ENCODE results near the gene PDE9A. TPM values are rescaled to one million over a fixed set of nuclear protein-coding genes. Genes with fewer than 3 reads are reported as not detected.

The PDE9A gene
- total and polyA plus RNA-seq, 2 donors (not counting 3 experiments of a cell fraction or from before 2014, with no cell fraction given) = 0.28 to 2.2 TPM

DNA sequence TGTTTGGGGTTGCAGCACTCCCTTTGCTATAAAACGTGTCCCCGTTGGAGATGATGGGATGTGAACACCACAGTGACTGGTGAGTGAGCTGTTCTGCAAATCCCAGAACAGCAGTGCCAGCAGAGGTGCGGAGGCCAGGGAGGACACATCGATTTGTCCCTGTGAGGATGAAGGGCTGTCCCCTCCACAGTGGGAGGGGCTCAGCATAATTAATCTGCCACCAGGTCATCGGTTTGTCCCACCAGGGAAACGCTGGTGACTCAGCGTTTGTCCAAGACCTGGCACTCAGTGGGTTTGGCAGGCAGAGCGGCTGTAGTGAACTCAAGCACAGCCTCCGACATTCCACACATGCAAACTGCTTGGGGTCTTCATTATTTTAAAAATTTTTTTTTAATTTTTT lies 22.8 kb upstream of the PDE9A start:
- no peaks in the 10 kb centered on the region for H3K9me3 ChIP-seq (replicated peaks; ENCODE audit: control insufficient read depth, insufficient read depth, low read length)
- H3K9ac ChIP-seq (replicated peaks; ENCODE audit: extremely low read depth, insufficient read depth, low read length) = no peak overlapping the region
- no TSS peak for BruUV-seq (replicated peaks)
- H2AFZ ChIP-seq (ENCODE audit: low read depth, low read length) = no peak overlapping the region
- intact Hi-C loops (cut with micrococcal nuclease) = no loop called here
- H3K4me1 ChIP-seq (ENCODE audit: control insufficient read depth, extremely low read depth, insufficient read depth, low read length) = no peaks in the 10 kb centered on the region
- H3K4me3 ChIP-seq (replicated peaks in 1 of 3; ENCODE audit: insufficient read depth in 1 of 3, low read depth in 1 of 3, low read length in 3 of 3) = no peak overlapping the region
- DNase-seq (ENCODE audit: low read depth, low spot score) (no peak), FAIRE-seq (no peak)
- TF ChIP-seq, protein P1, sequence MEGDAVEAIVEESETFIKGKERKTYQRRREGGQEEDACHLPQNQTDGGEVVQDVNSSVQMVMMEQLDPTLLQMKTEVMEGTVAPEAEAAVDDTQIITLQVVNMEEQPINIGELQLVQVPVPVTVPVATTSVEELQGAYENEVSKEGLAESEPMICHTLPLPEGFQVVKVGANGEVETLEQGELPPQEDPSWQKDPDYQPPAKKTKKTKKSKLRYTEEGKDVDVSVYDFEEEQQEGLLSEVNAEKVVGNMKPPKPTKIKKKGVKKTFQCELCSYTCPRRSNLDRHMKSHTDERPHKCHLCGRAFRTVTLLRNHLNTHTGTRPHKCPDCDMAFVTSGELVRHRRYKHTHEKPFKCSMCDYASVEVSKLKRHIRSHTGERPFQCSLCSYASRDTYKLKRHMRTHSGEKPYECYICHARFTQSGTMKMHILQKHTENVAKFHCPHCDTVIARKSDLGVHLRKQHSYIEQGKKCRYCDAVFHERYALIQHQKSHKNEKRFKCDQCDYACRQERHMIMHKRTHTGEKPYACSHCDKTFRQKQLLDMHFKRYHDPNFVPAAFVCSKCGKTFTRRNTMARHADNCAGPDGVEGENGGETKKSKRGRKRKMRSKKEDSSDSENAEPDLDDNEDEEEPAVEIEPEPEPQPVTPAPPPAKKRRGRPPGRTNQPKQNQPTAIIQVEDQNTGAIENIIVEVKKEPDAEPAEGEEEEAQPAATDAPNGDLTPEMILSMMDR (IDR thresholded peaks at IDR 0.05; ENCODE audit: extremely low read depth in 1 of 2, insufficient read depth in 1 of 2, low read depth in 1 of 2, low read length in 2 of 2) = no peak
- TF ChIP-seq JUN (IDR thresholded peaks at IDR 0.05; ENCODE audit: borderline replicate concordance, insufficient read depth, insufficient read length, low read depth) = no peak
- no peak for TF ChIP-seq MYC (IDR thresholded peaks at IDR 0.05; ENCODE audit: low read depth, low read length)
- TF ChIP-seq POLR2AphosphoS5 (IDR thresholded peaks at IDR 0.05; ENCODE audit: insufficient read depth, low read depth, low read length) = no peak
- TF ChIP-seq EZH2 (IDR thresholded peaks at IDR 0.05; ENCODE audit: borderline replicate concordance, low read depth, low read length, severe bottlenecking) = no peak
- no peak for TF ChIP-seq POLR2A (IDR thresholded peaks at IDR 0.05; ENCODE audit: low read depth, low read length)
- TF ChIP-seq, protein P2, sequence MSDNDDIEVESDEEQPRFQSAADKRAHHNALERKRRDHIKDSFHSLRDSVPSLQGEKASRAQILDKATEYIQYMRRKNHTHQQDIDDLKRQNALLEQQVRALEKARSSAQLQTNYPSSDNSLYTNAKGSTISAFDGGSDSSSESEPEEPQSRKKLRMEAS (IDR thresholded peaks at IDR 0.05; ENCODE audit: insufficient read depth, insufficient read length) = no peak
- TF ChIP-seq FOS (IDR thresholded peaks at IDR 0.05; ENCODE audit: borderline replicate concordance, insufficient read depth, low read length) = no peak
- no peak for TF ChIP-seq GATA2 (IDR thresholded peaks at IDR 0.05; ENCODE audit: insufficient read depth, insufficient read length, low read depth, low read length)
- CTCF ChIA-PET = no interaction called here
- no peaks in the 10 kb centered on the region for H3K9me1 ChIP-seq (replicated peaks; ENCODE audit: control insufficient read depth, extremely low read depth, insufficient read depth, low read length)
- no peak overlapping the region for H3K27ac ChIP-seq (ENCODE audit: insufficient read depth, low read depth, low read length)
- no peak overlapping the region for H3K4me2 ChIP-seq (ENCODE audit: insufficient read depth, low read length)
- POLR2A ChIA-PET = no interaction called here
- no peaks in the 10 kb centered on the region for H3K27me3 ChIP-seq (ENCODE audit: control insufficient read depth in 2 of 2, insufficient read depth in 2 of 2, low read length in 2 of 2)
- dilution Hi-C loops (cut with MboI; ENCODE audit: extremely low pct_ligation_motif_present, low sequenced_read_pairs) = no loop called here
- no peaks in the 10 kb centered on the region for H4K20me1 ChIP-seq (replicated peaks; ENCODE audit: control insufficient read depth, extremely low read depth, insufficient read depth, low read length)
- no peaks in the 10 kb centered on the region for H3K79me2 ChIP-seq (ENCODE audit: control insufficient read depth, insufficient read depth, low read length)
- H3K36me3 ChIP-seq (ENCODE audit: control insufficient read depth in 2 of 2, extremely low read depth in 1 of 2, insufficient read depth in 2 of 2, low read length in 2 of 2) = no peaks in the 10 kb centered on the region
